GM19025 (cell line): Measurements from ENCODE around the gene TMEM41A.
"Not testable (repeated sequence)": the region's sequence is repeated elsewhere in the genome, so short reads cannot be mapped to it uniquely, and the experiment has no call there.

Experiments
- ATAC-seq: cut with Tn5 transposase; IDR thresholded peaks from one replicate; pipeline ENCODE4 v1.9.1; 2021; ENCODE audit warnings: mild to moderate bottlenecking, low read depth, moderate library complexity; ENCODE audit not compliant: unreplicated experiment

The TMEM41A gene

GRCh38 chr3:185489462-185489861 lies 9.4 kb downstream of the TMEM41A start:
- no peak for ATAC-seq

- no peak for ATAC-seq
Observed at GRCh38 chr3:185488465-185488864, 10.4 kb downstream of the TMEM41A start.

- no peak for ATAC-seq
Observed at GRCh38 chr3:185486394-185486793, 12.4 kb downstream of the TMEM41A start.

DNA sequence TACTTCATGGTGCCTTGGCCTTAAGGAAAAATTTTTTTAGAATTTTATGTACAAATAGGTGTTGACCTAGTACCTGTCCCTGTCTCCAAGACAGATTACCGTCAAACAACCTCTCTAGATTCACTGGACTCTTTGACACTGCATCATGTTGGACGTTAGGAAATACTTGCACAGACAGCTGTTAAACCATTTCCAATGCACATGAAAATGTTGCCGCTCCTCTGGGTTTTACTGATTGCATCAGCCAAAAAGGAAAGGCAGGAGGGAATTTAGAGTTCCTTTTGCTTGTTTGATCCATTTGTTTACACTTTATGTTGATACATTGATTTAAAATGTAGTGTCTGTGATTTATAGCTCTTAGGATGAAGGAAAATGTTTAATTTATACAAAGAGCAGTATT lies 14.5 kb downstream of the TMEM41A start:
- ATAC-seq: no peak

GRCh38 chr3:185479373-185479945 lies 19.4 kb downstream of the TMEM41A start:
- ATAC-seq: no peak

GRCh38 chr3:185477316-185477715 lies 21.5 kb downstream of the TMEM41A start:
- ATAC-seq: no peak

DNA sequence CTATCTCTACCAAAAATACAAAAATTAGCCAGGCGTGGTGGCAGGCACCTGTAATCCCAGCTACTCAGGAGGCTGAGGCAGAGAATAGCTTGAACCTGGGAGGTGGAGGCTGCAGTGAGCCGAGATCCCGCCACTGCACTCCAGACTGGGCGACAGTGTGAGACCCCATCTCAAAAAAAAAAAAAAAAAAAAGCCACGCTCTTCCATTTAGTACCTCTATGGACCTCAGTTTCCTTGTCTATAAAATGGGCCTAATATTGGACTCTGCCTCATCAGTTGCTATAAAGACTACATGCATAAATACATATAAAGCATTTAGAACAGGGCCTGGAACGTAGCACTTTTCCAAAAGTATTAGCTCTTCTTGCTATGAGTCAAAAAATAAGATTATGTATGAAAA lies 23.9 kb downstream of the TMEM41A start:
- not testable (repeated sequence) for ATAC-seq

- ATAC-seq: no peak
Observed at GRCh38 chr3:185473290-185473815, 25.5 kb downstream of the TMEM41A start.

DNA sequence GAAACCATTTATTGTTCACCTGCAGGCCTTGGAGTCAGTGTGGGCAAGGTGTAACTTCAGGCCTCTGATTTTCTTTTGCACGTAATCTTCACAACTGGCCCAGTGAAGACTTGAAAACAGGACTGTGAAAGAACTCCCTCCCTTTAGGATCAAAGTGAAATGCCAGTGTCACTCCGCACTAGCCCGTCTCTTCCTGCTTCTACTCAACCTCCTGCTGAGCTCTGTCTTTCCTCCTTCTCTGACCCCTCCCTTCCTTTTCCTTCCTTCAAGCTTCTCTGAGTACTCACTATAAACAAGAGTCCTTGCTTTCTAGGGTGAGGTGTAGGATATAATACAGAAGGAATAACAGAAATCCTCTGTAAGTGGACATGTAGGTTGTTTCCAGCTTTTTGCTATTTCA lies 28.5 kb downstream of the TMEM41A start:
- no peak for ATAC-seq

GRCh38 chr3:185469542-185469941 lies 29.3 kb downstream of the TMEM41A start:
- ATAC-seq: no peak

DNA sequence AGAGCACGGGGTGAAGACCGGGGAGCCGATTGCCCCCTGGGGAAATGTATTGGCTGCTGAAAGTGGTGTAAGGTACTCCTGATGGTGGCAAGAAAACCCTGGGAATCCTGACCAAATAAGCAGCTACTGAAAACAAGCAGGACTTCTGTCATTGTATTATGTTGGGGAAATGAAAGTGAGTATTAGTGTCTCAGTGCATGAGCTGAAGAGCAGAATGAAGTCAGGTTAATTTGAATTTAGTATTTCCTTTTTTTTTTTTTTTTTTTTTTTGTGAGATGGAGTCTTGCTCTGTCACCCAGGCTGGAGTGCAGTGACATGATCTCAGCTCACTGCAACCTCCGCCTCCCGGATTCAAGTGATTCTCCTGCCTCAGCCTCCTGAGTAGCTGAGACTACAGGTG lies 32.7 kb downstream of the TMEM41A start:
- ATAC-seq: not testable (repeated sequence)

GRCh38 chr3:185465471-185465870 lies 33.4 kb downstream of the TMEM41A start:
- no peak for ATAC-seq

GRCh38 chr3:185460719-185461350 lies 38.0 kb downstream of the TMEM41A start:
- no peak for ATAC-seq

DNA sequence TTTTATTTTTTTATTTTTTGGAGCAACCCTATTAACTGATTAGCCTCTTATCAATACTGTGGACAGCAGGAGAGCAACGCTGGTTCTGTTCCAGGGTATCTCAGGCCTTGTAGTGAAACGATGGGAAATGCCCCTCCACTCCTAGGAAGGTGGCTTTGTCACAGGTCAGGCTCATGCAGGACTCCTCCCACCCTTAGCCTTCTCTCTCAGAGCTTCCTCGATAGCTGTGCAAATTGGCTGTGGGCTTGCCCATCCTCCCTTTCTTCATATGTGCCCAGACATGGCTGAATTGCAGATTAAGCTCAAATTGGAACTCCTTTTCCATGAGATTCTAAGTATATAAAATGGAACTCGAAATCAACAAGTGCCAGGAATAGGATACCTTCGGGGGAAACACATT lies 38.5 kb downstream of the TMEM41A start:
- no peak for ATAC-seq

DNA sequence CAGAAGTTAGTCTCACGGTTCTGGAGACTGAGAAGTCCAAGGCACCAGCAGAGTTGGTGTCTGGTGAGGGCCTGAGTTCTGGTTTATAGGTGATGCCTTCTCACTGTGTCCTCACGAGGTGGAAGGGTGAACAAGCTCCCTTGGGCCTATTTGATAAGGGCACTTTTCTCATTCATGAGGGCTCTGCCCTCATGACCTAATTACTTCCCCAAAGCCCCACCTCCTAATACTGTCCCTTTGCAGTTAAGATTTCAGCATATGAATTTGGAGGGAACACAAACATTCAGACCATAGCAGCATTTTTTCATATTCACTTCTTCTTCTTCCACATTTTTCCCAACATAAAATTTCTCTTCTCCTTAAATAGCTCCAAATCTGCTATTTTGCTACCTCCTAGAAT lies 41.5 kb downstream of the TMEM41A start:
- no peak for ATAC-seq

GRCh38 chr3:185451432-185451831 lies 47.4 kb downstream of the TMEM41A start:
- ATAC-seq: not testable (repeated sequence)

DNA sequence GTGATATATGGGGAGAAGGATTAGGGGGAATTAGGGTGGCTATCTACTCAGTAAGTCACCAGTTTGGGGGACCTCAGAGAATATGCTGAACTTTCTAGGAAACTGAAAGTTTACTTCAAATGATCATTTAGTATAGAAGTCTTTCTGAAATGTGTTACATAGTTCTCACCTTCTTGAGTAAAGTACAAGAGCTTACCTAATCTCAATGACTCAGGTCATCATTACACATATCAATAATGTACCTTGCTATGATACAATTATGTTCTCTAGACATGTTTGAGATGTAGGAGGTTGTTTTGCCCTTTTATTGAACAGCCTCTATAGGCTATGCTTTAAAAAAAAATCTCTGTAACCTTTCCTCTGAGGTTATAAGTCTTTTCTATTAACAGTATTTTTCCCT lies 50.7 kb downstream of the TMEM41A start:
- ATAC-seq: no peak

DNA sequence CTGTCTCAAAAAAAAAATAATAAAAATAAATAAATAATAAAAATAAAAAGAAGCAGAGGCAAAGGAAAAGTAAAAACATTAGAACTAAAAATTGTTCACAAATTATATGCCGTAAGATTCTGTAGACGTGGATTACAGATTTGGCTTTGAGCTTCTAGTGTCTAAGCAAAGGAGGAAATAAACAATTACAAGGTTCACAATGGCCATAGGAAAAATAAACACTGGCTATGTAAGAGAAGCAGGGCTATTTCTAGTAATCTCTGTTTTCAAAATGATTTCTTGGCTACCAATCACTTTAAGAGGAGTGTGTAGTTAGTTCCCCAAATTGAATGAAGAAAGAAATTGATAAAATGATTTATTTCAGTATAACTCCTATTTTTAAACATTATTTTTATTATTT lies 54.5 kb downstream of the TMEM41A start:
- ATAC-seq: no peak

- no peak for ATAC-seq
Observed at GRCh38 chr3:185442031-185442430, 56.8 kb downstream of the TMEM41A start.

GRCh38 chr3:185439745-185440466 lies 58.9 kb downstream of the TMEM41A start:
- no peak for ATAC-seq
